Tibial nerve (tissue), 3 donors: ENCODE results near the gene FAM219B.

ENCODE experiments used
- CTCF ChIP-seq, 5 experiments: fragments of 200-600 bp in 3 of 5; fragments of 450-650 bp in 2 of 5; sonication (generic) in 3 of 5; IDR thresholded peaks; one replicate each; pipeline ENCODE4 v1.5.1; 2016 to 2019; ENCODE audit warnings: antibody characterized with exemption in 5 of 5, mild to moderate bottlenecking in 3 of 5, moderate library complexity in 2 of 5
- POLR2A ChIP-seq, 2 donors: fragments of 450-650 bp; IDR thresholded peaks; one replicate each; pipeline ENCODE4 v1.6.1; 2017; ENCODE audit warnings: antibody characterized with exemption in 2 of 2, mild to moderate bottlenecking in 2 of 2, moderate library complexity in 2 of 2

DNA sequence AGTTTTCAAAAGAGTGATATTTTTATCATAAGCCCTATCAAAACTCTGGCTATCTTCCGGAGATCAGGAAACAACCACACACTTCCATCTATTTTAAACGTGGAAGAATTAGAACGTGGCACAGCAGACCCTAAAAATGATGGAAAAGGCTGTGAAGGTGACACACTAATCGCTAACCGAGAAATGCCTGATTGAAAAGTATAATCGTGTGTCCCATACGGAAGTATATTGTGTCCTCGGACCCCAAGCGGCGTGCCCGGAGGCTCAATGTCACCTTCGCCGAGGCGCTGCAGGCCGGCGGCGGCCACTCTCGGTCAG, 30.6 kb upstream of the FAM219B start:
- no peak for TF ChIP-seq CTCF (IDR thresholded peaks at IDR 0.05)
- no peak for TF ChIP-seq POLR2A (IDR thresholded peaks at IDR 0.05)
